ENCODE results near the gene CHL1.

Gene CHL1, protein sequence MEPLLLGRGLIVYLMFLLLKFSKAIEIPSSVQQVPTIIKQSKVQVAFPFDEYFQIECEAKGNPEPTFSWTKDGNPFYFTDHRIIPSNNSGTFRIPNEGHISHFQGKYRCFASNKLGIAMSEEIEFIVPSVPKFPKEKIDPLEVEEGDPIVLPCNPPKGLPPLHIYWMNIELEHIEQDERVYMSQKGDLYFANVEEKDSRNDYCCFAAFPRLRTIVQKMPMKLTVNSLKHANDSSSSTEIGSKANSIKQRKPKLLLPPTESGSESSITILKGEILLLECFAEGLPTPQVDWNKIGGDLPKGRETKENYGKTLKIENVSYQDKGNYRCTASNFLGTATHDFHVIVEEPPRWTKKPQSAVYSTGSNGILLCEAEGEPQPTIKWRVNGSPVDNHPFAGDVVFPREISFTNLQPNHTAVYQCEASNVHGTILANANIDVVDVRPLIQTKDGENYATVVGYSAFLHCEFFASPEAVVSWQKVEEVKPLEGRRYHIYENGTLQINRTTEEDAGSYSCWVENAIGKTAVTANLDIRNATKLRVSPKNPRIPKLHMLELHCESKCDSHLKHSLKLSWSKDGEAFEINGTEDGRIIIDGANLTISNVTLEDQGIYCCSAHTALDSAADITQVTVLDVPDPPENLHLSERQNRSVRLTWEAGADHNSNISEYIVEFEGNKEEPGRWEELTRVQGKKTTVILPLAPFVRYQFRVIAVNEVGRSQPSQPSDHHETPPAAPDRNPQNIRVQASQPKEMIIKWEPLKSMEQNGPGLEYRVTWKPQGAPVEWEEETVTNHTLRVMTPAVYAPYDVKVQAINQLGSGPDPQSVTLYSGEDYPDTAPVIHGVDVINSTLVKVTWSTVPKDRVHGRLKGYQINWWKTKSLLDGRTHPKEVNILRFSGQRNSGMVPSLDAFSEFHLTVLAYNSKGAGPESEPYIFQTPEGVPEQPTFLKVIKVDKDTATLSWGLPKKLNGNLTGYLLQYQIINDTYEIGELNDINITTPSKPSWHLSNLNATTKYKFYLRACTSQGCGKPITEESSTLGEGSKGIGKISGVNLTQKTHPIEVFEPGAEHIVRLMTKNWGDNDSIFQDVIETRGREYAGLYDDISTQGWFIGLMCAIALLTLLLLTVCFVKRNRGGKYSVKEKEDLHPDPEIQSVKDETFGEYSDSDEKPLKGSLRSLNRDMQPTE (N-terminal part only)

DNA sequence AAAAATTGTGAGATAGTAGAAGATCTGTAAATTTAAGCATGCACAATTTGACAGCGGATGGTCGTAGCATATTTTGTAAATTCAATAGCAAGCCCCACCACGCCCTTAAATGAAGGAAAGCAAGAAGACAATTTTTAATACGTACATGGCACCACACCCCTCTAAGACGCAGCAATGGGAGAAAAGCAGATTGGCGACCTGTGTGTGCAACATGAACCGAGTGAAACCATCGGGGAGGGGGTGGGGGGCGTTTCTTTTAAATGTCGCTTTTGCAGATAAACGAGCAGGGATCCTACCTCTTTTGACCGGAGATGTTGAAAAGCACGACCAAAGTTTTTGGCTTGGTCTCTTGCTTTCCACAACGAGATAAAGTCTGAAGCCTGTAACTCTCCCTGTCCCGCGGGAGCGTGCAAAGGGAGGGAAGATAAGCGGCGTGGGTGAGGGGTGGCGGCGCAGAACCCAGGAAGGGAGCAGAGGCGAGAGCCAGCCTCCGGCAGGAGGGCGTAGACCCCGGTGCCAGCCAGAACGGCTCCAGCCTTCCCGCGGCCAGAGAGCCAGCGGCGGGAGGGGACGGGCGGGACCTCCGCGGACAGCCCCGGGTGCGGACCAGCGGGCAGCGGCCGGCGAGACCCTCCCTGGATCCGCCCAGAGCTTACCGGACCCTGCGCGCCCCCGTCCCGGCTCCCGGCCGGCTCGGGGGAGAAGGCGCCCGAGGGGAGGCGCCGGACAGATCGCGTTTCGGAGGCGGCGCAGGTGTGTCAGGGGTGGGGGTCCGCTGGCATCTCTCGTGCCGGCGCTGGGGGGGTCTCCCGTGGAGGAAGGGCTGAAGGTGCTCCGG lies at the start of gene CHL1:
Gene CHL1 (plus strand): TSS at position 453 of the 838 bp plus-strand sequence. CDS start 123,014 bp downstream, outside the sequence.
- H3K9me3 Mint-ChIP-seq, result no peaks in the 10 kb centered on the region
- no peak within 1 kb of the TSS for H3K27ac Mint-ChIP-seq
- peaks cover 34% of the 10 kb centered on the region for H3K27me3 Mint-ChIP-seq
- no peaks in the 10 kb centered on the region for H3K36me3 Mint-ChIP-seq (ENCODE audit: low read depth)
- H3K4me3 Mint-ChIP-seq, result no peak within 1 kb of the TSS
- no peaks in the 10 kb centered on the region for H3K4me1 Mint-ChIP-seq (ENCODE audit: low read depth)
- intact Hi-C loops (cut with micrococcal nuclease), result no loop called here

DNA sequence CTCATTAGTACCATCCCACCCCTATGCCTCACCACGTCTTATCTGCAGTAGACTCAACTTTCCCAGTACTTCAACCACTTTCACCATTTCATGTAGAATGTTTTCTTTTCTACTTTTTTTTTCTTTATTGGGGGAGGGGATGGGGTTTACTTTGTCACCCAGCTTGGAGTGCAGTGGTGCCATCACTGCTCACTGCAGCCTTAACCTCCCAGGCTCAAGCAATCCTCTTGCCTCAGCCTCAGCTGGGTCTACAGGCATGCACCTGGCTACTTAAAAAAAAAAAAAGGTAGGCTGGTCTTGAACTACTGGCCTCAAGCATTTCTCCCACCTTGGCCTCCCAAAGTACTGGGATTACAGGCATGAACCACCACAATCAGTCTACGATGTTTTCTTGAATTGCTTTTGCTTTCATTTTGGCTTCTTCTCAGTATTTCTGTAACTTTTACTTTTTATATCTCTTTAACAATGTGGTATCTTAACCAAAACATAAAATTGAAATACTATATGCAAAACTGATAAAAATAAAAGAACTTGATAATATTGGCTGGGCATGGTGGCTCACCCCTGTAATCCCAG lies 44.9 kb upstream of the CHL1 start:
- no peaks in the 10 kb centered on the region for H3K9me3 Mint-ChIP-seq
- no peak overlapping the region for H3K27ac Mint-ChIP-seq
- no peaks in the 10 kb centered on the region for H3K36me3 Mint-ChIP-seq (ENCODE audit: low read depth)
- no peaks in the 10 kb centered on the region for H3K4me1 Mint-ChIP-seq (ENCODE audit: low read depth)
- no peak overlapping the region for H3K4me3 Mint-ChIP-seq
- H3K27me3 Mint-ChIP-seq, result no peaks in the 10 kb centered on the region
- intact Hi-C loops (cut with micrococcal nuclease), result no loop called here

DNA sequence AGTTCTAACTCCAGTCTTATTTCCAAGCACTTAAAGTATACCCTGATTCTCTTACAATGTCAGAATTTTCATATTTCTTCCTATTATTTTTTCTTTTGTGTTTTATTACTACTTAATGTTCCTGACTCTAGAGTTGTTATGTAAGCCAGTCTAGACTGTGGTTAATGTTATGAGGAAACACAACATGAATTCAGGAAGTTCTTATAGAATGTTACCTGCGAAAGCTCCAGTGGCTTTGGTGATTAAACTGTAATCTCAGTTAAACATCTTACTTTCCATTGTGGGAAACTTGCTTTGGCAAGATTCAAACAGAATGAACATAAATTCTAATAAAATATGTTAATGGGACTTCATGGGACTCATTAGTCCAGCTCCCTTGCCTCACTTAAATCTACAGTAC lies 36.6 kb upstream of the CHL1 start:
- no peak overlapping the region for H3K4me3 Mint-ChIP-seq
- H3K36me3 Mint-ChIP-seq (ENCODE audit: low read depth), result no peaks in the 10 kb centered on the region
- no peaks in the 10 kb centered on the region for H3K4me1 Mint-ChIP-seq (ENCODE audit: low read depth)
- no peak overlapping the region for H3K27ac Mint-ChIP-seq
- peaks cover 6% of the 10 kb centered on the region for H3K9me3 Mint-ChIP-seq
- intact Hi-C loops (cut with micrococcal nuclease), result no loop called here
- no peaks in the 10 kb centered on the region for H3K27me3 Mint-ChIP-seq

DNA sequence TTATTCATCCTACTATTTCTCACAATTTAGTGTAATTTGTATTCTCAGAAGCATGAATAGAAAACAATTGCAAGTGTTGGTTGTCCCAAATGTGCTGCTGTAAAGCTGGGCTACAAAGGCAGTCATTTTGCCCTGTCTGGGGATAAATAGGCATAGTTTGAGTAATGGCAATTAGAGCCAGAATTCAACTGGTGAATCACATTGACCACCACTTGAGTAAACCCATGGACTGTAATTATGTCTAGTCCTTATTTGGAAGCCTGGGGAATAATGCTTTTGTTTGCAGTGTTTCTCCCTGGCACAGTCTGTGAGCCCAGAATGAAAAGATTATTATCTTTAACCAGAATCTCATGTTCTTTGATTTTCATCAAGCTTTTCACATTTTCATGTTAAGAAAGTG lies 30.5 kb upstream of the CHL1 start:
- H3K27me3 Mint-ChIP-seq, result no peaks in the 10 kb centered on the region
- no peaks in the 10 kb centered on the region for H3K4me1 Mint-ChIP-seq (ENCODE audit: low read depth)
- no peak overlapping the region for H3K27ac Mint-ChIP-seq
- H3K4me3 Mint-ChIP-seq, result no peak overlapping the region
- intact Hi-C loops (cut with micrococcal nuclease), result no loop called here
- no peaks in the 10 kb centered on the region for H3K36me3 Mint-ChIP-seq (ENCODE audit: low read depth)
- H3K9me3 Mint-ChIP-seq, result peaks cover 14% of the 10 kb centered on the region

DNA sequence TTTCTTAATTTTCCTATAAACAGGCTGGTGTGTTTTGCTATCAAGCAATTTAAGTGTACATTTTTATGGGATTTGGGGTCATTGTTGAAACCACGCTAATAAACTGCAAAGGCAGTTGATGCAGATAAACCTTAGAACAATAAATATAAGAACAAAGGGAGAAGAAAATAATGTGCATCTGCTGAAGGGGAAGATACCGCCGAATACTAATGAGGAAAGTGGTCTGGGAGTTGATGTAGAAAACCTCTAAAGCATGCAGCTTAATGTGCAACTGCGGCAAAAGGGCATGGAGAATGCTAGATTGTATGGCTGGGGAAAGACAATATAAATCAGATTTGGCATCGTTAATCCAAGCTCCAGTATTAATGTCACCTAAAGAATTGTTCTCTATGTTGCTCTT lies 29.8 kb upstream of the CHL1 start:
- H3K36me3 Mint-ChIP-seq (ENCODE audit: low read depth), result no peaks in the 10 kb centered on the region
- intact Hi-C loops (cut with micrococcal nuclease), result no loop called here

DNA sequence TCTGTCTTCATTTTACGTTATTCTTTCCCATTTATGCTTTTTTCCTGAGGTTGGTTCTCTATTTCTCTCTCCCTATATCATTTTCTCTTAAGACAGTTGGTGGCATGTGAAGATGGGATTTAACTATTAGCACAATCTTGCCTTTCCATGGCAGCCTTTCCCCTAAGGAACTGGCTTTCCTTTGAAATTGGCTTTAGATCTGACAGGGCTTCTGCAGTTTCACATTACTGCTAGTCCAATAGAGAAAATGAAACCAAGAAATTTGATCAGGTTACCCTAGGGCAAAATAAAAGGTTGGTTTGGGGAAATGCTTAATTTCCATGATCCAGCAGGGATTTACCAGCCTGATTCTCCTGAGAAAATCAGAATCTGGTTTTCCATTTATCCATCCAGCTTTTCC lies 22.7 kb upstream of the CHL1 start:
- Mint-ChIP-seq H3K27me3 (no peaks in the 10 kb centered on the region), H3K4me1 (ENCODE audit: low read depth) (no peaks in the 10 kb centered on the region), H3K27ac (no peak overlapping the region), H3K36me3 (ENCODE audit: low read depth) (no peaks in the 10 kb centered on the region), H3K9me3 (no peaks in the 10 kb centered on the region), H3K4me3 (no peak overlapping the region)
- intact Hi-C loops (cut with micrococcal nuclease), result no loop called here

More for the DNA sequence above, 29.8 kb upstream of the CHL1 start:
- H3K27ac Mint-ChIP-seq, result no peak overlapping the region
- no peaks in the 10 kb centered on the region for H3K27me3 Mint-ChIP-seq
- H3K4me3 Mint-ChIP-seq, result no peak overlapping the region
- H3K4me1 Mint-ChIP-seq (ENCODE audit: low read depth), result no peaks in the 10 kb centered on the region
- peaks cover 14% of the 10 kb centered on the region for H3K9me3 Mint-ChIP-seq

DNA sequence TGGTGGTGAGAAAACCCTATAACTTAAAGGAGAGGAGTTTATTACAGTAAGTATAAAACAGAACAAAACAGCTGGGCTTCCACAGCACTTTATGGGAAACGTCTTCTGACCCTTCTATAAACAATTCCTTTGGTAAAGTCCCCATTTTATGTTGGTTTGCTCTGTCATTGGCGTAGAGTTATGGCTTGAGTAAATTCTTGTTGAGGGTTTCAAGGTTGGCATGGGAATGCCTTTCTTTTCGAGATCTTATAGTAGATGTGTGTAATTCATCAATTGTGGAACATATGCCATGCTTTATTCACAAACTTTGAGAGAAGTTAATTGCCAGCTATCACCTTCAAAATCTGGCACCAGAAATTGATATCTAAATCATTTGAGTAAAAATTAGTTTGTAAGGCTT lies 11.6 kb upstream of the CHL1 start:
- H3K4me1 Mint-ChIP-seq (ENCODE audit: low read depth), result no peaks in the 10 kb centered on the region
- no peak overlapping the region for H3K4me3 Mint-ChIP-seq
- H3K27me3 Mint-ChIP-seq, result no peaks in the 10 kb centered on the region
- intact Hi-C loops (cut with micrococcal nuclease), result no loop called here
- no peaks in the 10 kb centered on the region for H3K36me3 Mint-ChIP-seq (ENCODE audit: low read depth)
- no peak overlapping the region for H3K27ac Mint-ChIP-seq
- peaks cover 6% of the 10 kb centered on the region for H3K9me3 Mint-ChIP-seq

DNA sequence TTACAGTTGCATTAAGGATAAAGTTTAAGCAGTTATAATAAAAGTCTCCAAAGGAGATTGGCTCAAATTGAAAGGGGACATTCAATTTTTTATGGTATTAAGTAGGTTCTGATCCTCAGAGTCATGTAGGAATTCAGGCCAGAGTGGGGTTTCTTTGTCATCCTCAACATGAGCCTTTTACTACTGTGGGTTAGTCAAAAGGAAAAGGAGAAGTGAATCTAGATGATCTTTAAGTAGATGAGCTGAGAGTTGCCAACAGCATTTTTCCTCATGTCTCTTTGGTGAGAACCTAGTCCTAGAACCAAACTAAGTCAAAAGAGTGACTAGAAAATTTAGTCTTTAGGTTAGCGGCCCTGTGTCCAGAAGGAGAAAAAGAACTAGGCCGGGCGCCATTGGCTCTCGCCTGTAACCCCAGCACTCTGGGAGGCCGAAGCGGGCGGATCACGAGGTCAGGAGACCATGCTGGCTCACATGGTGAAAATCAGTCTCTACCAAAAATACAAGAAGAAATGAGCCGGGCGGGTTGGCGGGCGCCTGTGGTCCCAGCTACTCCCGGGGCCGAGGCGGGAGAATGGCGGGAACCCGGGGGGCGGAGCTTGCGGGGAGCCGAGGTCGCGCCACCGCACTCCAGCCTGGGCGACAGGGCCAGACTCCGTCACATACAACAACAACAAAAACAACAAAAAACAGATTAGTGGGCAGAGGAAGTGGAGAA lies 4.2 kb upstream of the CHL1 start:
- Mint-ChIP-seq H3K36me3 (ENCODE audit: low read depth) (no peaks in the 10 kb centered on the region), H3K4me1 (ENCODE audit: low read depth) (no peaks in the 10 kb centered on the region), H3K27ac (no peak overlapping the region), H3K27me3 (peaks cover 22% of the 10 kb centered on the region), H3K4me3 (no peak overlapping the region), H3K9me3 (no peaks in the 10 kb centered on the region)
- intact Hi-C loops (cut with micrococcal nuclease), result no loop called here

DNA sequence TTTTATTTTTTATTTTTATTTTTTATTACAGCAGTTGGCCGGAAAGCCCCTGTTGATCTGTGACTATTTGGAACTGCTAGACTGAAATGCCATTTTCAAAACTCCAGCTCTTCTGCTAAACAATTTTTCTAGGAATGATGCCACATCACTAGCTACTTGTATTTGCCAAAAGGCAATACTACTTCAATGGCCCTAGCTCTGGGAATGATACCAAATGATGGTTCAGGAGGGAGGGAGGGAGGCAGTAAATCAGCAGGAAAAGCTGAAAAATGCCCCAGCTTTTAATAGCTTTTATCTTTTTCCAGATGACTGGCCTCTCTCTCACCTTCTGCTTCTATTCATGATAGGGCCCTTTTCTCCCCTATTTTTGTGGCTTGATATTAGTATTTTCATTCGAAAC lies 2.6 kb upstream of the CHL1 start:
- Mint-ChIP-seq H3K27me3 (peaks cover 34% of the 10 kb centered on the region), H3K9me3 (no peaks in the 10 kb centered on the region), H3K4me3 (no peak overlapping the region), H3K36me3 (ENCODE audit: low read depth) (no peaks in the 10 kb centered on the region), H3K4me1 (ENCODE audit: low read depth) (no peaks in the 10 kb centered on the region), H3K27ac (no peak overlapping the region)
- intact Hi-C loops (cut with micrococcal nuclease), result no loop called here

DNA sequence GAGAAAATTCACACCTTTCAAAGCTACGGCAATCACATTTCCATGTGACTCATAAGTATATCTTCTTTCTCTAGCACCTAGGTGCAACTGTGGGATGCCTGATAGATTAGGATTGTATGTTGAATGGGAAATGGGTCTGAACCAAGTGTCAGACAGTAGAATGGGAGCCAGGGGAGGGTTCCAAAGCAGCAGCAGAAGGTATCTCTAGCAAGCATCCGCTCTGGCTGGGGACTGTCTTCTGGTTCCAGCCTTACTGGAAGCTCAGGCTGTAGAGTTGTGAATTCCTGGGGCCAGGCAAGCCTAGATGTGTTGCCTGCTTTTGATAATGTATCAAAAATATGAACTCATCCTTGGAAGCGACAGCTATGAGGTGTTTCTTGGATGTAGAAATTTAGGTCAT lies 2.1 kb upstream of the CHL1 start:
- Mint-ChIP-seq H3K27ac (no peak overlapping the region), H3K9me3 (no peaks in the 10 kb centered on the region), H3K36me3 (ENCODE audit: low read depth) (no peaks in the 10 kb centered on the region), H3K27me3 (peaks cover 34% of the 10 kb centered on the region), H3K4me3 (no peak overlapping the region), H3K4me1 (ENCODE audit: low read depth) (no peaks in the 10 kb centered on the region)
- intact Hi-C loops (cut with micrococcal nuclease), result no loop called here

DNA sequence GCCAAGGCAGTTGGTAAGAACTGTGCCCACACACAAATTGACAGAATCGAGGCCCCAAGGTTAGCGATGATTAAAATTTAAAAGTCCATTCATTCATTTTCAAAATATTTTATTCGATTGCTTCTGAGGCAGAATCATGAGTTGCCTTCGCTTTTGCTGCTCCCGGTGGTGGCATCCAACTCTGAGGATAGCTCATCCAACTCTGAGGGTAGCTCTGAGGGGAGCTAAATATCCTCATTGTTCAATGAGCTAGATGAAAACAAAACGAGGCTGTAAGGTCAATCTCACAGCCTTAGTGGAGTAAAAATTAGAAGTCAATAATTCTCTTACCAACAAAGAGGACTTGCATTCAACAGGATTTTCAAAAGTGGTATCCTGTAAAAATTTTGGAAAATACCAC lies 897 bp upstream of the CHL1 start:
- Mint-ChIP-seq H3K36me3 (ENCODE audit: low read depth) (no peaks in the 10 kb centered on the region), H3K27me3 (peaks cover 34% of the 10 kb centered on the region), H3K4me3 (no peak overlapping the region), H3K9me3 (no peaks in the 10 kb centered on the region), H3K27ac (no peak overlapping the region), H3K4me1 (ENCODE audit: low read depth) (no peaks in the 10 kb centered on the region)
- intact Hi-C loops (cut with micrococcal nuclease), result no loop called here

DNA sequence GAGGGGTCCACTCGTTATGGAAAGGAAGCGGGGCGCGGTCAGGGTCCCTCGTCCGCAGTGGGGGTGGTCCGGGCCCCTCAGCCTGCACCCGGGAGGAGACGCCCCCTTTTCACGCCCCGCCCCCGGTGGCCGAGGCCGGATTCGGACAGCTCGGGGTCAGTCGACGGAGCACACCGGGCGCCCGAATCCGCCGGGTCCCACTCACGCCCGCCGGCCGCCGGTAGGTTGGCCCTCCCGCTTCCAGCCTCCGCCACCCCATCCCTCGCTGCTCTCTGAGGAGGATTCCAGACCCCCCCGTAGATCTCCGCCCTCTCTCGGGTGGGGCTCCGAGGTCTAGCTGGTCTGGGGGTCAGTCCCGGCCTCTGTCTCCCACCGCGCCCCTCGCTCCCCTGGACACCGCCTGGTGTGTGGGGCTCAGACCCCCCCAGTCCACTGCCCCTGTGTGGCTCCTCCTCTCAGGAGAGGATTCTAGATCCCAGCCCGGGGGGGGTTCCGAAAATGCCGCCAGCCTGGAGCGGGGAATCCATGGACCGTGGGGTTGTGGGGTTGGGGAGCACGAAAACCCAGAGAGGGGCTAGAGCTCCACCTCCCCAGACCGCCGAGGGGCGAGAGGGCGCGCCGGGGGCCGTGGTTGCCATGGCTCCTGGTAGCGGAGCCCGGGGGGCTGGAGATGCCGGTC lies 725 bp downstream of the CHL1 start:
- no peaks in the 10 kb centered on the region for H3K9me3 Mint-ChIP-seq
- H3K4me1 Mint-ChIP-seq (ENCODE audit: low read depth), result no peaks in the 10 kb centered on the region
- peaks cover 34% of the 10 kb centered on the region for H3K27me3 Mint-ChIP-seq
- no peaks in the 10 kb centered on the region for H3K36me3 Mint-ChIP-seq (ENCODE audit: low read depth)
- H3K27ac Mint-ChIP-seq, result no peak overlapping the region
- intact Hi-C loops (cut with micrococcal nuclease), result no loop called here
- no peak overlapping the region for H3K4me3 Mint-ChIP-seq
